ENCODE results near the gene MINDY4. TPM values are rescaled to one million over a fixed set of nuclear protein-coding genes. Genes with fewer than 3 reads are reported as not detected.

The MINDY4 gene
- total RNA-seq, 6 experiments from 2014 or later: 1.2 to 3.2 (median 2.3) TPM

GRCh38 chr7:30755384-30756154 is 15.6 kb upstream of the MINDY4 start:
- Histone ChIP-seq H3K4me3 (peak overlapping the region in 2 of 3 donors; percentile 6 to 35), H3K27ac (no peak overlapping the region), H3K36me3 (no peaks in the 10 kb centered on the region), H3K4me1 (no peaks in the 10 kb centered on the region), H3K27me3 (no peaks in the 10 kb centered on the region), H3K9me3 (no peaks in the 10 kb centered on the region)
- WGBS (ENCODE audit: insufficient coverage, low coverage, low lambda C conversion rate, missing lambda C conversion rate): 66% methylated on average over 3 of the region's 22 CpGs
- peak; percentile 18 to 44 (median 26) for ATAC-seq
- TF ChIP-seq POLR2A (IDR thresholded peaks at IDR 0.05): no peak
- TF ChIP-seq CTCF (IDR thresholded peaks at IDR 0.05): no peak
- intact Hi-C loops (cut with DNase I): no loop called here
- DNase-seq: peak in 1 of 3 donors; percentile 63

- no peaks in the 10 kb centered on the region for H3K9me3 ChIP-seq
- no peak for DNase-seq
- 56% methylated on average over 4 of the region's 6 CpGs for WGBS (ENCODE audit: insufficient coverage, low coverage, low lambda C conversion rate, missing lambda C conversion rate)
- no peaks in the 10 kb centered on the region for H3K36me3 ChIP-seq
- H3K27me3 ChIP-seq: no peaks in the 10 kb centered on the region
- no peak overlapping the region for H3K4me3 ChIP-seq
- intact Hi-C loops (cut with DNase I): no loop called here
- H3K4me1 ChIP-seq: no peaks in the 10 kb centered on the region
- peak overlapping the region in 1 of 3 donors; percentile 8 for H3K27ac ChIP-seq
- TF ChIP-seq CTCF (IDR thresholded peaks at IDR 0.05) (no peak), POLR2A (IDR thresholded peaks at IDR 0.05) (no peak)
- no peak for ATAC-seq
Measured at GRCh38 chr7:30757342-30757692, 13.9 kb upstream of the MINDY4 start.

- no peak for DNase-seq
- ATAC-seq: no peak
- Histone ChIP-seq H3K4me3 (no peak overlapping the region), H3K9me3 (no peaks in the 10 kb centered on the region), H3K36me3 (no peaks in the 10 kb centered on the region), H3K4me1 (no peaks in the 10 kb centered on the region), H3K27me3 (no peaks in the 10 kb centered on the region), H3K27ac (peak overlapping the region in 1 of 3 donors; percentile 16)
- 76% methylated on average over 2 of the region's 3 CpGs for WGBS (ENCODE audit: insufficient coverage, low coverage, low lambda C conversion rate, missing lambda C conversion rate)
- no peak for TF ChIP-seq CTCF (IDR thresholded peaks at IDR 0.05)
- TF ChIP-seq POLR2A (IDR thresholded peaks at IDR 0.05): no peak
- intact Hi-C loops (cut with DNase I): no loop called here
Measured at GRCh38 chr7:30760514-30761213, 10.6 kb upstream of the MINDY4 start.

GRCh38 chr7:30761214-30762156 is 9.7 kb upstream of the MINDY4 start:
- DNase-seq: no peak
- peak overlapping the region; percentile 21 to 60 (median 24) for H3K27ac ChIP-seq

More at GRCh38 chr7:30761214-30762156, 9.7 kb upstream of the MINDY4 start:
- no peak overlapping the region for H3K4me3 ChIP-seq
- H3K4me1 ChIP-seq: no peaks in the 10 kb centered on the region
- H3K9me3 ChIP-seq: no peaks in the 10 kb centered on the region
- no peaks in the 10 kb centered on the region for H3K27me3 ChIP-seq
- peak; percentile 52 to 73 (median 69) for ATAC-seq
- H3K36me3 ChIP-seq: no peaks in the 10 kb centered on the region
- intact Hi-C loops (cut with DNase I): no loop called here
- 55% methylated on average over 13 of the region's 13 CpGs for WGBS (ENCODE audit: insufficient coverage, low coverage, low lambda C conversion rate, missing lambda C conversion rate)
- TF ChIP-seq CTCF (IDR thresholded peaks at IDR 0.05) (no peak), POLR2A (IDR thresholded peaks at IDR 0.05) (no peak)

Measured in right lobe of liver (tissue), 6 donors.